Left lung (tissue), 10 donors: ENCODE results near the gene BCL2L14. TPM values are rescaled to one million over a fixed set of nuclear protein-coding genes. Genes with fewer than 3 reads are reported as not detected.
"Not testable (repeated sequence)": the region's sequence is repeated elsewhere in the genome, so short reads cannot be mapped to it uniquely, and the experiment has no call there.

Source experiments
- ATAC-seq: fragments of 200-7000 bp; cut with Tn5 transposase; one replicate; pipeline ENCODE4 v1.9.1; 2020; ENCODE audit warnings: moderate library complexity
- DNase-seq, 4 donors: peaks; one replicate each; pipeline ENCODE4 v3.0.0-alpha.2; 2013 to 2020
- H3K27ac ChIP-seq, 2 donors: fragments of 200-600 bp; sonication (generic) in 1 of 2; one replicate each; pipeline versions ENCODE4 v1.5.0 to v1.8.0; 2020 to 2021
- H3K27me3 ChIP-seq, 2 donors: fragments of 200-600 bp; sonication (generic) in 1 of 2; one replicate each; pipeline versions ENCODE4 v1.5.0 to v1.8.0; 2020 to 2021
- H3K36me3 ChIP-seq, 2 donors: fragments of 200-600 bp; sonication (generic) in 1 of 2; one replicate each; pipeline versions ENCODE4 v1.5.0 to v1.8.0; 2020 to 2021
- H3K4me1 ChIP-seq, 2 donors: fragments of 200-600 bp; one replicate each; pipeline ENCODE4 v1.8.0; 2021
- H3K4me3 ChIP-seq, 2 donors: fragments of 200-600 bp; sonication (generic) in 1 of 2; one replicate each; pipeline versions ENCODE4 v1.5.0 to v1.8.0; 2020 to 2021; ENCODE audit warnings: mild to moderate bottlenecking in 1 of 2
- H3K9me3 ChIP-seq, 2 donors: fragments of 200-600 bp; sonication (generic) in 1 of 2; one replicate each; pipeline versions ENCODE4 v1.5.0 to v1.8.0; 2020 to 2021
- intact Hi-C, 2 donors: fragments of 100-400 bp; cut with DNase I; formaldehyde crosslinking; loops; one replicate each; pipeline versions ENCODE4 v1.11.2 to v1.14.2; 2022
- polyA plus RNA-seq, 6 donors: library from polyadenylated mRNA; unstranded; fragments of 120-200 nt; gene quantifications; one replicate each; pipeline ENCODE4 v1.2.1, GENCODE V29; 2013; ENCODE audit not compliant: insufficient read length in 6 of 6
- total RNA-seq, 2 donors: library from RNA; stranded (reverse); fragmentation: NEBNext Ultra II Directional; extraction: Animal tissue kit (Norgen Biotek cat#: 25700); gene quantifications; one replicate each; pipeline ENCODE4 v1.2.1, GENCODE V29; 2021
- TF ChIP-seq, protein P1 (sequence below), 2 donors: fragments of 200-600 bp; sonication (generic) in 1 of 2; IDR thresholded peaks; one replicate each; pipeline versions ENCODE4 v1.5.0 to v1.8.0; 2021; ENCODE audit warnings: antibody characterized with exemption in 2 of 2
- donor health status: DM: no; HTN: yes; CAD: no.
- donor health status: DM: no; HTN: no; CAD: no.

Gene BCL2L14
- total and polyA plus RNA-seq, 8 donors, result 0.31 to 1.7 (median 0.69) TPM

- Histone ChIP-seq H3K27me3 (no peaks in the 10 kb centered on the region), H3K27ac (no peak overlapping the region), H3K4me3 (no peak overlapping the region), H3K9me3 (no peaks in the 10 kb centered on the region), H3K4me1 (no peaks in the 10 kb centered on the region), H3K36me3 (no peaks in the 10 kb centered on the region)
- DNase-seq, result no peak
- ATAC-seq, result peak; percentile 62
- TF ChIP-seq, protein P1, sequence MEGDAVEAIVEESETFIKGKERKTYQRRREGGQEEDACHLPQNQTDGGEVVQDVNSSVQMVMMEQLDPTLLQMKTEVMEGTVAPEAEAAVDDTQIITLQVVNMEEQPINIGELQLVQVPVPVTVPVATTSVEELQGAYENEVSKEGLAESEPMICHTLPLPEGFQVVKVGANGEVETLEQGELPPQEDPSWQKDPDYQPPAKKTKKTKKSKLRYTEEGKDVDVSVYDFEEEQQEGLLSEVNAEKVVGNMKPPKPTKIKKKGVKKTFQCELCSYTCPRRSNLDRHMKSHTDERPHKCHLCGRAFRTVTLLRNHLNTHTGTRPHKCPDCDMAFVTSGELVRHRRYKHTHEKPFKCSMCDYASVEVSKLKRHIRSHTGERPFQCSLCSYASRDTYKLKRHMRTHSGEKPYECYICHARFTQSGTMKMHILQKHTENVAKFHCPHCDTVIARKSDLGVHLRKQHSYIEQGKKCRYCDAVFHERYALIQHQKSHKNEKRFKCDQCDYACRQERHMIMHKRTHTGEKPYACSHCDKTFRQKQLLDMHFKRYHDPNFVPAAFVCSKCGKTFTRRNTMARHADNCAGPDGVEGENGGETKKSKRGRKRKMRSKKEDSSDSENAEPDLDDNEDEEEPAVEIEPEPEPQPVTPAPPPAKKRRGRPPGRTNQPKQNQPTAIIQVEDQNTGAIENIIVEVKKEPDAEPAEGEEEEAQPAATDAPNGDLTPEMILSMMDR (IDR thresholded peaks at IDR 0.05), result no peak
- intact Hi-C loops, result no loop called here
These were observed 27.9 kb downstream of the BCL2L14 start for GRCh38 chr12:12098691-12099015.

DNA sequence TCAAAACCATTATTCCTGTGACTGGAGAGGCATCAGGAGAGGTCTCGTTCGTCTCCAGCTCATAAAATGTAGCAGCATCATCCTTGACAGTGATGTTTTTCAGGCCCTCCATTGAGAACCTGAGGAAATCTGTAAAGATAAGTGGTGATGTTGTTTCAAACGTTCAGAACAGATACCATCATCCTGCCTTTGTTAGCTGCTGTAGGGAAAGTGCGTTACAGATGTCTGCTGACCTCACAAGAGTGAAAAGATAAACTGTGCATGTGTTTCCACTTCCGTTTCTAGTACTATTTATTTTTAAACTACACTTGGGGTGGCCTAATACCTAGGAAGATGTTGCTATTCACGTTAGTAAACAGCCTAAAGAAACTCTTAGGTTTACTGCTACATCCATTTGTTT lies 28.4 kb downstream of the BCL2L14 start:
- Histone ChIP-seq H3K36me3 (no peaks in the 10 kb centered on the region), H3K27ac (no peak overlapping the region), H3K9me3 (no peaks in the 10 kb centered on the region), H3K4me3 (no peak overlapping the region), H3K27me3 (no peaks in the 10 kb centered on the region), H3K4me1 (no peaks in the 10 kb centered on the region)
- DNase-seq (no peak), ATAC-seq (no peak)
- intact Hi-C loops, result no loop called here
- TF ChIP-seq, protein P1 (IDR thresholded peaks at IDR 0.05), result no peak

- TF ChIP-seq, protein P1 (IDR thresholded peaks at IDR 0.05), result no peak
- Histone ChIP-seq H3K9me3 (peaks cover 0 to 32% of the 10 kb centered on the region in 2 donors), H3K27me3 (no peaks in the 10 kb centered on the region), H3K4me1 (no peaks in the 10 kb centered on the region), H3K36me3 (no peaks in the 10 kb centered on the region), H3K27ac (no peak overlapping the region), H3K4me3 (no peak overlapping the region)
- no peak for ATAC-seq
- intact Hi-C loops, result no loop called here
- no peak for DNase-seq
These were observed 36.9 kb downstream of the BCL2L14 start for GRCh38 chr12:12107678-12108077.

- DNase-seq (no peak), ATAC-seq (no peak)
- H3K4me3 ChIP-seq, result no peak overlapping the region
- no peaks in the 10 kb centered on the region for H3K36me3 ChIP-seq
- peaks cover 0 to 32% of the 10 kb centered on the region in 2 donors for H3K9me3 ChIP-seq
- H3K27ac ChIP-seq, result no peak overlapping the region
- H3K27me3 ChIP-seq, result no peaks in the 10 kb centered on the region
- intact Hi-C loops, result no loop called here
- H3K4me1 ChIP-seq, result no peaks in the 10 kb centered on the region
- TF ChIP-seq, protein P1 (IDR thresholded peaks at IDR 0.05), result no peak
These were observed 37.8 kb downstream of the BCL2L14 start for GRCh38 chr12:12108441-12109058.

DNA sequence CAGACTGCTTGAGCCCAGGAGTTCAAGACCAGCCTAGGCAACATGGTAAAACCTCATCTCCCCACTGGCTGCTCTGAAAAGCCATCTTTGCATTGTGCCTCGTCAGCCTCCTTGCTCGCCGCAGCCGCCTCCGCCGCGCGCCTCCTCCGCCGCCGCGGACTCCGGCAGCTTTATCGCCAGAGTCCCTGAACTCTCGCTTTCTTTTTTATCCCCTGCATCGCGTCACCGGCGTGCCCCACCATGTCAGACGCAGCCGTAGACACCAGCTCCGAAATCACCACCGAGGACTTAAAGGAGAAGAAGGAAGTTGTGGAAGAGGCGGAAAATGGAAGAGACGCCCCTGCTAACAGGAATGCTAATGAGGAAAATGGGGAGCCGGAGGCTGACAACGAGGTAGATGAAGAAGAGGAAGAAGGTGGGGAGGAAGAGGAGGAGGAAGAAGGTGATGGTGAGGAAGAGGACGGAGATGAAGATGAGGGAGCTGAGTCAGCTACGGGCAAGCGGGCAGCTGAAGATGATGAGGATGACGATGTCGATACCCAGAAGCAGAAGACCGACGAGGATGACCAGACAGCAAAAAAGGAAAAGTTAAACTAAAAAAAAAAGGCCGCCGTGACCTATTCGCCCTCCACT lies 40.3 kb downstream of the BCL2L14 start:
- intact Hi-C loops, ATAC-seq: not testable (repeated sequence)

GRCh38 chr12:12115514-12115913 lies 44.8 kb downstream of the BCL2L14 start:
- H3K9me3 ChIP-seq, result no peaks in the 10 kb centered on the region
- DNase-seq (no peak), ATAC-seq (no peak)
- no peak overlapping the region for H3K27ac ChIP-seq
- H3K4me1 ChIP-seq, result no peaks in the 10 kb centered on the region
- TF ChIP-seq, protein P1 (IDR thresholded peaks at IDR 0.05), result no peak
- H3K27me3 ChIP-seq, result no peaks in the 10 kb centered on the region
- intact Hi-C loops, result no loop called here
- H3K36me3 ChIP-seq, result peaks cover 0 to 11% of the 10 kb centered on the region in 2 donors
- no peak overlapping the region for H3K4me3 ChIP-seq

More for the DNA sequence above, 40.3 kb downstream of the BCL2L14 start:
- not testable (repeated sequence) for H3K4me1 ChIP-seq, H3K27me3 ChIP-seq, H3K4me3 ChIP-seq, H3K27ac ChIP-seq, H3K36me3 ChIP-seq, DNase-seq
- H3K9me3 ChIP-seq, result peaks cover 0 to 28% of the 10 kb centered on the region in 2 donors
